MM.1S (cell line): ENCODE data around the gene UIMC1.

Source experiments
- CTCF ChIP-seq: fragments of 300-600 bp; sonication (generic); IDR thresholded peaks from 2 replicates; pipeline ENCODE4 v1.5.1; 2016; ENCODE audit warnings: antibody characterized with exemption, low read length, mixed read lengths
- EZH2 ChIP-seq: fragments of 300-600 bp; sonication (generic); optimal IDR thresholded peaks from 2 replicates; pipeline ENCODE3; 2017; ENCODE audit warnings: low read depth, mild to moderate bottlenecking, antibody characterized with exemption, low read length, mixed read lengths
- EZH2phosphoT487 ChIP-seq: fragments of 300-600 bp; sonication (generic); IDR thresholded peaks from 2 replicates; pipeline ENCODE4 v1.6.1; 2018; ENCODE audit warnings: antibody characterized with exemption, low read length

- TF ChIP-seq CTCF (no peak), EZH2 (no peak), EZH2phosphoT487 (no peak)
Observed at GRCh38 chr5:176886336-176887251, 120.0 kb downstream of the UIMC1 start.
